Measurements from ENCODE around the gene DSCAML1.

Gene DSCAML1

GRCh38 chr11:117720061-117720511 lies 76.9 kb downstream of the DSCAML1 start:
- no peak for DNase-seq

- no peak for DNase-seq
These were observed 77.5 kb downstream of the DSCAML1 start for GRCh38 chr11:117719480-117719879.

DNA sequence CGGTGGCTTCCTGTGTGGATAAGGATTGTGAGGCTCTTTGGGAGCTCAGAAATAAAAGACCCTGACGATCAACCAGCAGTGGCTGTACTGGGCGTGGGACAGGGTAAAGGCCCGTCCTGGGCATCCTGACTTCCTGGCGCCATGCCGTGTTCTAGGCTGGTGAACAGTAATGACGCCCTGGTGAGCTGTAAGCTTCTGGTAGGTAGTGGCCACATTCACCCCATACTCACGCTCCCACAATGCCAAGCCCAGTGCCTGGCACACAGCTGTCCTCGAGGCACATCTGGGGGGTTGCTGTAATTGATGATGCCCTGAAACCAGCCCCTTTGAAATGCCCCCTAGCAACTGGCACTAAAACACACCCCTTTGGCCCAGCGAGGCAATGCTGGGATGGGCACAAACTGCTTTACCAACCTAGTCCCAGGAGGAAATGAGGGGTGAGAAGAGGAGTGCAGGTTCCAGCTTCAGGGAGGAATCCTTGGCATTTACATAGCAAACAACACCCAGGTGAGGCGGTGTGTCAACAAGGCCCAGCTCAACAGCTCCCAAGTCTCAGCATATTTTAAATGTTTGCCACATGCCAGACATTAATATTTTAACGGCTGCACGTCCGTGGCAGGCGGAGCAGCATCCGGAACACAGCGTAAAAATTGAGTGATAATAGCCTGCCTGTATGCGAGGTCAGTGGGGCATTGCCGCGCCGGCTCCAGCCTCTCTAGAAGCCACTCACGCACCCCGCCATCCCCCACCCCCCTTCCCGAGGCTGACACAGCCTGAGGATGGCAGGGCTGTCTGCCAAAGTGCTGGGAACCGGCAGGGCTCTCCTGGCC lies 79.3 kb downstream of the DSCAML1 start:
- DNase-seq: no peak

DNA sequence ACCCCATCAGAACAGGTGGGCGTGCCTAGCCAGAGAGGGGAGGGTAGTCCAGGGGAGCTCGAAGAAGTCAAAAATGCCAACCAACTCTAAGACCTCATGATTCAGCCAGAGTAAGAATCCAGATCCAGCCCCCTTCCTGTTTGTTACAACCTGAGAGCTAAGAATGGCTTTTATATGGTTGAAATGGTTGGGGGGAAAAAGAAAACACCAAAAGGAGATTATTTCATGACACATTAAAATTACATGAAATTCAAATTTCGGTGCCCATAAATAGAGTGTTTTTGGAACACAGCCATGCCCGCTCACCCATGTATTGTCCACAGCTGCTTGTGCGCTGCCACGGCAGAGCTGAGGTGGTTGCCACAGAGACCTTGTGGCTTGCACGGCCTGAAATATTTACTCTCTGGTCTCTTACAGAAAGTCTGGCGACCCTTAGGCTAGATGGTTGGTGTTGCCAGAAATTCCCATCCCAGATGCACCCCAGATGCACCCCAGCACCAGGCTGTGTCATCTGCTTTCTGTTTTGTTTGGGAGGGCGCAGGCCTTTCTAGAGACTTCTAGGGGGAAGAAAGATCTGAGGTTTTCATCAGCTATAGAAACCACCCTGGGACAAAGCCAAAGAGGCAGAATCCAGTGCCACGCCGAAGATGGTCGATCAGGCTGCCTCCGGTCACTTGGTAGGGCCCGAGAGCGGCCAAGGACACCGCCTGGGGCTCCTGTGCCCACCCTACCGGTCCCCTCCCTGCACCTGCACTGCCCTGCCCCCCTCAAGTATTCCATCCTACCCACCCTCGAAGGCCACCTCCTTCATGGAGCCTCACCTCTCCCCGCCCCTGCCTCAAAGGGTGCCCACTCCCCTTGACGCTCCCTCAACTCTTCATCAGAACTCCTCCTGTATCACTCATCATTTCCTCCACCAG lies 80.2 kb downstream of the DSCAML1 start:
- DNase-seq: no peak

DNA sequence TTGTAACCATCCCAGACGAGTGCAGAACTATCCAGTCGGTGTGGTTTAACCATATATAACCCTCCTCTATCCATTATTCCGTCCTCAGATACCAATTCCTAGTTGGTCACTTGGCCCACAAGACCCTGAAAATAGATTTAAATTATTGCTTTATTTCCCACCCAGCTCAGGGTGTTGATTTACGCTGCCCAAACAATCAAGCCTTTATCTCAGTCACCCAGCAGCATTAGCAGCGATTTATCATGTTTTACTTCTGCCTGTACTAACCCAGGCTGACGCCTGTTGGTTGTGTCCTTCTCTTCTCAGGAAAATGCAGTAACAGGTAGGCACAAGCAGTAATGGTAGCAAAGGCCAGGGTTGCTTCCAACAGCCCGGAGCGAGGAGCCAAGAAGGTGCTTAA lies 81.2 kb downstream of the DSCAML1 start:
- no peak for DNase-seq

DNA sequence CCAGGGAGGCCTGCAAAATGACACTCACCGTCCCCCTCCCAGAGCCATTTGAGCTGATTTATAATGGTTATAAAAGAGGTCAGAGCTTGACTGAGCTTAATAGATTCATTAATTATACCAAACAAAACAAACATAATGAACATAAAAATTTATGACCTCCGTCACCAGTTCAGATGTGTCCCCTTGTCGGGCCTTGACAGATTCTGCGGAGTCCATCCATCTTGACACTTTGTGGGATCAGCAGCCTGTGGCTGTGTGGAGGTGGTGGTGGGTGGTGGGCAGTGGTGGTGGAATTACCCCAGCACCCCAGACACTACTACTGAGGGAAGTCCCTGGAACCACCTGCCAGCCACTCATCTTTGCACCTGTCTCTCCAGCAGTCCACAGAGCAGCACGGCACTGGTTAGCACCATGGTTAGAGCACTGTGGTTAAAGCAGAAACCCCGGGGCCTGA lies 83.5 kb downstream of the DSCAML1 start:
- no peak for DNase-seq

GRCh38 chr11:117712530-117712929 lies 84.5 kb downstream of the DSCAML1 start:
- DNase-seq: no peak

GRCh38 chr11:117711331-117711730 lies 85.7 kb downstream of the DSCAML1 start:
- no peak for DNase-seq

DNA sequence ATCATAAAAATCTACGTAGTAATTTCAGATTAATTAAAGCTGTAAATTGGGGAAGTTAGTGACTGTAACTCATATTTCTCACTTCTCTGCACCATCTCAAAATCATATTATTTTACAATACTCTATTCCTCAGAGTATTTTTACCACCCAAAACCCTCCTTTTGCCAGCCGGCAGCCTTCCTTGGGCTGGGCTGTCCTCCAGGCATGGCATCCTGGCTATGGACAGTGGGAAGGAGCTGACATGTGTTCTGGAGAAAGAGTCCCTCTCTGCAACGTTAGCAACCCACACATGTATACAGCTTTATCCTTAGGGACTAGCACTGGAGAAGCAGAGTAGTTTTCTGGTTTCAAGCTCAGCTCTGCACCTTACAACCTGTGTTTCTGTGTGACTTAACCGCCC lies 86.8 kb downstream of the DSCAML1 start:
- DNase-seq: no peak

DNA sequence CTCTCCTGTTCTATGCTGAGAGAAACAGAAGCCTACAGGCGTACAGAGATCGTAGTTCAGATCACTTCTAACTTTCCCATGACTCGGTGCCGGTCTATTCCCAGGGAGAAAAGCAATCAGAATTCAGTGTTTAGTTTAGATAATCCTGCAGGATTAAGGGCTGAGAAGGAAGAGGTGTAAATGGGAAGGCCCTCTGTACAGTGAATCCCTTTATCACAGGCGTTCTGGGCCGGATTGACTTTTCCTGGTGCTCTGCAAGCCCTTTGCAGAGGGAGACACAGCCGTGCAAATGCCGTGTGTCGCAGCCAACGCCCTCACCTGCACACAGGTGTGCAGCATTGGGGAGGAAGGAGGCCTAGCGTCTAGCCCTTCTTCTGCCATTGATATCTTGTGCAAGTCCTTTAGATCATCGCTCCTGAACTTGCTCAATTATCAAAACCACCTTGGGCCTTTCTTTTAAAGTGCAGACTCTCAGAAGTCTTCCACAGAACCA lies 90.6 kb downstream of the DSCAML1 start:
- DNase-seq: no peak

- no peak for DNase-seq
These were observed 91.2 kb downstream of the DSCAML1 start for GRCh38 chr11:117705866-117706265.

- no peak for DNase-seq
These were observed 92.5 kb downstream of the DSCAML1 start for GRCh38 chr11:117704395-117705100.

DNA sequence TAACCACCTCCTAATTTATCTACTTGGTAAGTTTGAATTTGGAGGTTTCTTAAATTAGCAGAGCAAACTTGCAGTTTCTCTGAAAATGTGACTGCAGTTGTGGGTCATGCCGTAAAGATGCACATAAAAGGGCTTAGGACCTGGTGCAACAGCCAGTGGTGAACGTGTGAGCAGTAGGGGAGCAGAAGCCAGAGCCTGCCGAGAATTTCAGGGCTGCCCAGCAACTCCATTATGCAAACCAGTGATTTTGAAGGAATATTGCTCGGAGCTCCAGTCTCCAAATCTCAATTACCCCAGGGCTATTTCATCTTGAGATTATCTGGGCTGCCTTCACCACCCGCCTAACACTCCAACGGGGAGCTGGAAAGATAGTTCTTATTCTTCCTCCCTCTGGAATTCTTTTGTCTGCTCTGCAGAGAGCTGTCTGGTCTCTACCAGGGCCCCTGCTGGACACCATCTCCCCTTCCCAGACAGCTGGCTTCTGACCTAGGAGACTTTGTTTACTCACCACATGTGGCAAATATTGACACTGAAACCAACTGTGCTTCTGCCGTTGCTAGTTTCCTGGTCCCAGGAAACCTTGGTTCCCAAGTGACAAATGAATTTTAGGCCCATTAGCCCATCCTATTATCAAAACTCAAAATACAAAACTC lies 93.9 kb downstream of the DSCAML1 start:
- DNase-seq: no peak

- no peak for DNase-seq
These were observed 95.2 kb downstream of the DSCAML1 start for GRCh38 chr11:117701781-117702180.

- DNase-seq: no peak
These were observed 96.5 kb downstream of the DSCAML1 start for GRCh38 chr11:117700551-117700950.

DNA sequence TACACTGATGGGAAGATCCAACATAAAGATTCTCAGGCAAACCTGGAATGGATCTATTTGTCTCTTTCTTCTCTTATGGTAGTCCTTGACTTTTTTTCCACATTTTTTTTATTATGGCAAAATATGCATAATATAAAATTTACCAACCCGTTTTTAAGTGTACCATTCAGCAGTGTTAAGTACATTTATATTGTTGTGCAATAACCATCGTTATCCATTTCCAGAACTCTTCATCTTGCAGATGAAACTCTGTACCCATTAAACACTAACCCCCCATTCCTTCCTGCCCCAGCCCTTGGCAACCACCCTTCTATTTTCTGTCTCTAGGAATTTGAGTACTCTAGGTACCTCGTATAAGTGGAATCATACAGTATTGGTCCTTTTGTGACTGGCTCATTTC lies 99.7 kb downstream of the DSCAML1 start:
- no peak for DNase-seq

DNA sequence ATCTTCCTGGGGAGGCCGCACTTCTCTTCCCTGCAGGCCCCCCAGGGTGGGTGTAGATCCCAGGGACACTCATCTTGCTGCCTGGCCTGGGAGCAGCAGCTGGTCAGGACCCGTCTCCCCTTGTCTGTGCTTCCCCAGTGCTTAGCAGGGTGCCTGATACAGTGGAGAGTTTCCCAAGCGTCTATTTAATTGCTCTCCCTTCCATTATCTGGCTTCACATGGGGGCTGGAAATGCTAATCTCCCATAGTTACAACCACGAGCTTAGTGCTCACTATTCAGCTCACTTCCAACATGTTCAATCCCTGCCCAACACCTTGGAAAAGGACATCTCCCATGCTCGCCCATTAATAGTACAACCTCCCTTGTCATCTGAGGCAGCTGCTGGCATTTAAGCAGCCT lies 100.5 kb downstream of the DSCAML1 start:
- no peak for DNase-seq

- no peak for DNase-seq
These were observed 103.7 kb downstream of the DSCAML1 start for GRCh38 chr11:117693344-117693743.

GRCh38 chr11:117691516-117691915 lies 105.5 kb downstream of the DSCAML1 start:
- no peak for DNase-seq

DNA sequence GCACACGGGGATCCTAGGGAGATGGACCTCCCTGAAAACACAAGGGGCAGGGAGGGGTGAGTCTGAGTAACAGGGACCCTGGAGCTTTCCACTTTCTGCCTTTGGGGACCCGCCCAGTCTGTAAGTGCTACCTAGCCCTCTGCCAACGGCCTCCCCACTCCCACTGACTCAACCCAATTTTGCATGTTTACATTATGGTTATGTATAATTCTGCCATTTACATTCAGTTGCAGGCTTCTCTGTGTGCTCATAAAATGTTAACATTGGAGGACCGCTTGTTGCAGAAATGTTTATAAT lies 105.8 kb downstream of the DSCAML1 start:
- no peak for DNase-seq

- DNase-seq: no peak
These were observed 106.4 kb downstream of the DSCAML1 start for GRCh38 chr11:117690484-117691217.

GRCh38 chr11:117688255-117688797 lies 108.7 kb downstream of the DSCAML1 start:
- DNase-seq: no peak

Data from activated CD4-positive, CD25-positive, alpha-beta regulatory T cell (primary cell).